Neural progenitor cell (in vitro differentiated cells): ENCODE data around the gene HNRNPLL.

Experiments used
- CTCF ChIP-seq: fragments of 200-600 bp; sonication (generic); IDR thresholded peaks from 2 replicates; pipeline ENCODE4 v1.5.1; 2017; ENCODE audit warnings: antibody characterized with exemption, mild to moderate bottlenecking
- EZH2 ChIP-seq: fragments of 200-600 bp; sonication (generic); IDR thresholded peaks from 2 replicates; pipeline ENCODE4 v1.6.1; 2017; ENCODE audit warnings: antibody characterized with exemption, mild to moderate bottlenecking, moderate library complexity

- TF ChIP-seq CTCF (no peak), EZH2 (no peak)
Measured at GRCh38 chr2:38524580-38524979, 78.1 kb downstream of the HNRNPLL start.
